Right atrium auricular region (tissue), 2 donors: ENCODE results near the gene FCHSD2. TPM values are rescaled to one million over a fixed set of nuclear protein-coding genes. Genes with fewer than 3 reads are reported as not detected.
A peak's percentile ranks its signal among the peaks of the same experiment; 100 is the strongest.

Source experiments
- DNase-seq: peaks from one replicate; pipeline ENCODE4 v3.0.0-alpha.2; 2019; ENCODE audit warnings: low spot score
- H3K27ac ChIP-seq, 2 donors: fragments of 200-600 bp; sonication (generic); 1 replicate in 1 of 2; 2 replicates in 1 of 2; pipeline ENCODE4 v1.5.1; 2016 to 2019
- H3K27me3 ChIP-seq, 2 donors: fragments of 200-600 bp; sonication (generic); one replicate each; pipeline versions ENCODE4 v1.5.1 to v1.6.0; 2017 to 2019
- H3K36me3 ChIP-seq: fragments of 200-600 bp; sonication (generic); one replicate; pipeline ENCODE4 v1.5.1; 2016
- H3K4me1 ChIP-seq, 2 donors: fragments of 200-600 bp; sonication (generic); one replicate each; pipeline versions ENCODE4 v1.5.1 to v1.6.0; 2017 to 2019
- H3K4me3 ChIP-seq, 2 donors: fragments of 200-600 bp; sonication (generic); 1 replicate in 1 of 2; 2 replicates in 1 of 2; pipeline ENCODE4 v1.5.1; 2017 to 2019; ENCODE audit warnings: mild to moderate bottlenecking in 1 of 2, moderate library complexity in 1 of 2
- H3K9me3 ChIP-seq, 2 donors: fragments of 200-600 bp; sonication (generic); one replicate each; pipeline ENCODE4 v1.5.1; 2019
- total RNA-seq, 2 donors: library from RNA; depleted of rRNA; stranded (reverse); fragments of >200 nt; gene quantifications; one replicate each; pipeline ENCODE4 v1.1.0, GENCODE V29; 2016
- TF ChIP-seq, protein P1 (sequence below), 2 donors: fragments of 200-600 bp; sonication (generic); IDR thresholded peaks; one replicate each; pipeline ENCODE4 v1.5.1; 2019; ENCODE audit warnings: antibody characterized with exemption in 2 of 2

The FCHSD2 gene
- total RNA-seq, 2 donors from 2014 or later = 23.9 to 24.0 TPM

- TF ChIP-seq, protein P1, sequence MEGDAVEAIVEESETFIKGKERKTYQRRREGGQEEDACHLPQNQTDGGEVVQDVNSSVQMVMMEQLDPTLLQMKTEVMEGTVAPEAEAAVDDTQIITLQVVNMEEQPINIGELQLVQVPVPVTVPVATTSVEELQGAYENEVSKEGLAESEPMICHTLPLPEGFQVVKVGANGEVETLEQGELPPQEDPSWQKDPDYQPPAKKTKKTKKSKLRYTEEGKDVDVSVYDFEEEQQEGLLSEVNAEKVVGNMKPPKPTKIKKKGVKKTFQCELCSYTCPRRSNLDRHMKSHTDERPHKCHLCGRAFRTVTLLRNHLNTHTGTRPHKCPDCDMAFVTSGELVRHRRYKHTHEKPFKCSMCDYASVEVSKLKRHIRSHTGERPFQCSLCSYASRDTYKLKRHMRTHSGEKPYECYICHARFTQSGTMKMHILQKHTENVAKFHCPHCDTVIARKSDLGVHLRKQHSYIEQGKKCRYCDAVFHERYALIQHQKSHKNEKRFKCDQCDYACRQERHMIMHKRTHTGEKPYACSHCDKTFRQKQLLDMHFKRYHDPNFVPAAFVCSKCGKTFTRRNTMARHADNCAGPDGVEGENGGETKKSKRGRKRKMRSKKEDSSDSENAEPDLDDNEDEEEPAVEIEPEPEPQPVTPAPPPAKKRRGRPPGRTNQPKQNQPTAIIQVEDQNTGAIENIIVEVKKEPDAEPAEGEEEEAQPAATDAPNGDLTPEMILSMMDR (IDR thresholded peaks at IDR 0.05) = no peak
- no peak for DNase-seq
- H3K9me3 ChIP-seq = no peaks in the 10 kb centered on the region
- peaks cover 0 to 22% of the 10 kb centered on the region in 2 donors for H3K4me1 ChIP-seq
- no peaks in the 10 kb centered on the region for H3K27me3 ChIP-seq
- H3K27ac ChIP-seq = no peak overlapping the region
- no peaks in the 10 kb centered on the region for H3K36me3 ChIP-seq
- no peak overlapping the region for H3K4me3 ChIP-seq
Measured at GRCh38 chr11:72869831-72870230, 272.3 kb downstream of the FCHSD2 start.

DNA sequence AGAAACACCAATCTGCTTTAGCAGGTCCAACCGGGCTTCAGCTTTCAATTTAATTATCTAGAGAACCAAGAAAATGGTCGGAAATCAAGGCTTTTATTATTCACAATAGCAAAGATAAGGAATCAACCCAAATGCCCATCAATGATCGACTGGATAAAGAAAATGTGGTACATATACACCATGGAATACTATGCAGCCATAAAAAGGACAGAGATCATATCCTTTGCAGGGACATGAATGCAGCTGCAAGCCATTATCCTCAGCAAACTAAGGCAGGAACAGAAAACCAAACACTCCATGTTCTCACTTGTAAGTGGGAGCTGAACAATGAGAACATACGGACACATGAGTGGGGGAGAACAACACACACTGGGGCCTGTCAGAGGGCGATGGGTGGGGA lies 274.1 kb downstream of the FCHSD2 start:
- H3K4me3 ChIP-seq = no peak overlapping the region
- H3K36me3 ChIP-seq = no peaks in the 10 kb centered on the region
- H3K9me3 ChIP-seq = no peaks in the 10 kb centered on the region
- H3K27ac ChIP-seq = no peak overlapping the region
- H3K27me3 ChIP-seq = no peaks in the 10 kb centered on the region
- TF ChIP-seq, protein P1 (IDR thresholded peaks at IDR 0.05) = no peak
- no peak for DNase-seq
- H3K4me1 ChIP-seq = peaks cover 0 to 33% of the 10 kb centered on the region in 2 donors

DNA sequence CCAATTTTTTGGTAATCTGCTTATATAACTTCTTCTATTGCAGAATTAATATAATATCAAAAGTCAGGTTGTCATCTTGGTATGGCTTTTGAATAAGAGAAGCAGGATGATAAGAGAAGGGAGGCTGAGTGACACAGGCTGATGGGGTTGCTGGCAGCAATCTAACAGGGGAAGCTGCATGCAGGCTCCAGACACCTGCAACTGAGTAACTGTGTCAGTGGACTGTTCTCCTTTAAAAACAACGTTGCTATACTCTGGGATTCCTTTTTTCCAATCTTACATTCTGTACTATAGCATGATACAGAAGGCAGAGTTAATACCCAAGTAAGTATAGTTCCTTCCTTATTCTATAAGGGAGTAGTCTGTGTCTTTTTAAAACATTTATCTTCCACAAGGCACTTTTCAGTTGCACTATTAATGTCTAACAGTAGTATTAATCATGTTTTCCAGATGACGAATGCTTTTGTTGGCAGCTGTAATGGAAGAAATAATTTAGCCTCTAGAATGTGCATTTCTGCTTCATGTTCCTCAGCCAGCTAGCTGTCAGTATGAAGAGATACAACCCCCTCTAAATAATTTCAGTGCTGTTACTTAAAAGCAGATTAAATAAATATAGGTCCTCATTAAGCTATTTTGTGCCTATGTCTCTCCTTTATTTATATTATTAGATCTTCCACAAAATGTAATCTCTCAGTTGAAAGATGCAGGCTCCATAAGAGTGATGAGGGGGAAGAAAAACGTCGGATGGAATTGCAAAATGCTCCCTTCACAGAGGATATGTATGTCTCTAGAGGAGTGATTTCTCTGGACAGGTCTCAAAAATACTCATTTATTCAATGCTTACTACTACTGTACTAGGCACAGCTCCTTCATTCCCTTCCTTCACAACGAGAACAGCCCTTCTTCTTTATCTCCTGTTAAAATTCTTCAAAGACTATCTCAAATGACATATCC lies 277.1 kb downstream of the FCHSD2 start:
- no peaks in the 10 kb centered on the region for H3K9me3 ChIP-seq
- no peak overlapping the region for H3K4me3 ChIP-seq
- peaks cover 0 to 30% of the 10 kb centered on the region in 2 donors for H3K4me1 ChIP-seq
- DNase-seq = no peak
- H3K36me3 ChIP-seq = no peaks in the 10 kb centered on the region
- no peaks in the 10 kb centered on the region for H3K27me3 ChIP-seq
- peak overlapping the region; percentile 58 to 66 for H3K27ac ChIP-seq
- TF ChIP-seq, protein P1 (IDR thresholded peaks at IDR 0.05) = no peak

DNA sequence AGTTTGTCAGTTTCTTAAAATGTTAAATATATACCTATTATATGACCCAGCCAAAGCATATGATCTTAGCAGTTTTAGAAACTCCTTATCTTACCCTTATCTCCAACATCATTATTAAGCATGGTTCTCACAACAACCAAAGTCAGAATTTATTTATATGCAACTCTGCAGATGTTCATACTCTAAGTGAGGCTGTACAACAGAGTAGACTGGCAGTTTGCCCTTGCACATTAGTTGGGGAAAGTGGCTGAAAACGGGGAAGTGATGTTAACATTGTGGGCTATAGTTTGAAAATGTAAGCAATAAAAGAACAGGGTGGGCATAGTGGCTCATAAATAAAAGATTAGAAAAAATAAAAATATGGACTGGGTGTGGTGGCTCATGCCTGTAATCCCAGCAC lies 278.2 kb downstream of the FCHSD2 start:
- H3K36me3 ChIP-seq = no peaks in the 10 kb centered on the region
- H3K4me1 ChIP-seq = peaks cover 0 to 30% of the 10 kb centered on the region in 2 donors
- no peak overlapping the region for H3K4me3 ChIP-seq
- no peaks in the 10 kb centered on the region for H3K9me3 ChIP-seq
- peak overlapping the region; percentile 58 to 66 for H3K27ac ChIP-seq
- TF ChIP-seq, protein P1 (IDR thresholded peaks at IDR 0.05) = no peak
- no peaks in the 10 kb centered on the region for H3K27me3 ChIP-seq
- DNase-seq = no peak

- Histone ChIP-seq H3K27me3 (no peaks in the 10 kb centered on the region), H3K36me3 (no peaks in the 10 kb centered on the region), H3K27ac (peak overlapping the region; percentile 13 to 66), H3K4me1 (peaks cover 0 to 30% of the 10 kb centered on the region in 2 donors), H3K4me3 (no peak overlapping the region), H3K9me3 (no peaks in the 10 kb centered on the region)
- TF ChIP-seq, protein P1 (IDR thresholded peaks at IDR 0.05) = no peak
- no peak for DNase-seq
Measured at GRCh38 chr11:72863091-72863490, 279.0 kb downstream of the FCHSD2 start.
